GM13976 (cell line): ENCODE data around the gene ETFBKMT.

Experiments used
- DNase-seq: peaks from one replicate; pipeline ENCODE4 v3.0.0; 2012; ENCODE audit warnings: low spot score
- CTCF ChIP-seq: IDR thresholded peaks from 2 replicates; pipeline ENCODE4 v1.5.1; 2012; ENCODE audit warnings: borderline replicate concordance, mild to moderate bottlenecking; ENCODE audit not compliant: insufficient read depth; ENCODE audit errors: extremely low read depth, missing control alignments, control extremely low read depth
- in situ Hi-C: fragments of 300-500 bp; cut with MboI; formaldehyde crosslinking; loops from one replicate; pipeline ENCODE4 v1.12.0; 2022; ENCODE audit warnings: low sequenced_read_pairs, mixed read lengths, inconsistent platforms; ENCODE audit not compliant: unreplicated experiment

The ETFBKMT gene

GRCh38 chr12:31627456-31628054, 31.9 kb upstream of the ETFBKMT start:
- no peak for DNase-seq
- in situ Hi-C loops, result no loop called here
- TF ChIP-seq CTCF, result no peak

GRCh38 chr12:31629756-31630732, 29.4 kb upstream of the ETFBKMT start:
- in situ Hi-C loops, result no loop called here
- TF ChIP-seq CTCF, result no peak
- no peak for DNase-seq

- no peak for DNase-seq
- in situ Hi-C loops, result no loop called here
- TF ChIP-seq CTCF, result no peak
Measured at GRCh38 chr12:31631023-31631724, 28.3 kb upstream of the ETFBKMT start.

DNA sequence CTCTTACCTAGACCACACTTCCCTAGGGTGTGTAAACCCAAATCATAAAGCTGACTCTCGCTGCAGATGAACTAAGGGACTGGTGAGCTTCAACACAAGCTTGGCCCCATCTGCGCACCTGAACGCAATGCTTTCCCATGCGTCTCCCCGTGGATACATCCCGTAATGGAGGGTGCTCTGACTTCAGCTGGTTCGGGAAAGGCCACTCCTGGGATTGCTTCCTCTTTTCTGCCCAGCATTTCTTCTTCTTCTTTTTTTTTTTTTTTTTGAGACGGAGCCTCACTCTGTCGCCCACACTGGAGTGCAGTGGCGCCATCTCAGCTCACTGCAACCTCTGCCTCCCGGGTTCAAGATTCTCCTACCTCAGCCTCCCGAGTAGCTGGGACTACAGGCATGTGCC, 27.7 kb upstream of the ETFBKMT start:
- DNase-seq, result no peak
- in situ Hi-C loops, result no loop called here
- TF ChIP-seq CTCF, result no peak

DNA sequence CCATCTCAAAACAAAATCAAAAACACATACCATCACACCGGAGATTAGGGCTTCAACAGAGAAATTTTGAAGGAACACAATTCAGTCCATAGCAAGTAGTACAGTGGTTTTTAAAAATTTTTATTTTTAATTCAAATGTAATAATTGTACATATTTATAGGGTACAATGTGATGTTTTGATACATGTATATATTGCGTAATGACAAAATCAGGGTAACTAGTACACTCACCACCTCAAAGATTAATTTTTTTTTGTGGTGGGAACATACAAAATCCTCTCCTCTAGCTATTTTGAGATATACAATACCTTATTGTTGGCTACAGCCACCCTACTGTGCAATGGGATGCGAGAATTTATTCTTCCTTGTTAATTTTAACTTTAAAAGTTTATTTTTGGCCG, 26.0 kb upstream of the ETFBKMT start:
- no peak for DNase-seq
- TF ChIP-seq CTCF, result no peak
- in situ Hi-C loops, result no loop called here

- no peak for DNase-seq
- in situ Hi-C loops, result loop anchor here (5.0 kb wide), 2 partner anchors 47 to 232 kb away; no protein-coding TSS in a partner anchor
Measured at GRCh38 chr12:31634620-31635019, 24.9 kb upstream of the ETFBKMT start.

More at GRCh38 chr12:31634620-31635019, 24.9 kb upstream of the ETFBKMT start:
- TF ChIP-seq CTCF, result no peak
